Activated CD8-positive, alpha-beta memory T cell treated with anti-CD3 and anti-CD28 coated beads for 24 hours (primary cell): ENCODE results near the gene CLEC16A.
"Not testable (repeated sequence)": the region's sequence is repeated elsewhere in the genome, so short reads cannot be mapped to it uniquely, and the experiment has no call there.

Source experiments
- DNase-seq: peaks from one replicate; pipeline ENCODE4 v3.0.0-alpha.2; 2020

Gene CLEC16A

DNA sequence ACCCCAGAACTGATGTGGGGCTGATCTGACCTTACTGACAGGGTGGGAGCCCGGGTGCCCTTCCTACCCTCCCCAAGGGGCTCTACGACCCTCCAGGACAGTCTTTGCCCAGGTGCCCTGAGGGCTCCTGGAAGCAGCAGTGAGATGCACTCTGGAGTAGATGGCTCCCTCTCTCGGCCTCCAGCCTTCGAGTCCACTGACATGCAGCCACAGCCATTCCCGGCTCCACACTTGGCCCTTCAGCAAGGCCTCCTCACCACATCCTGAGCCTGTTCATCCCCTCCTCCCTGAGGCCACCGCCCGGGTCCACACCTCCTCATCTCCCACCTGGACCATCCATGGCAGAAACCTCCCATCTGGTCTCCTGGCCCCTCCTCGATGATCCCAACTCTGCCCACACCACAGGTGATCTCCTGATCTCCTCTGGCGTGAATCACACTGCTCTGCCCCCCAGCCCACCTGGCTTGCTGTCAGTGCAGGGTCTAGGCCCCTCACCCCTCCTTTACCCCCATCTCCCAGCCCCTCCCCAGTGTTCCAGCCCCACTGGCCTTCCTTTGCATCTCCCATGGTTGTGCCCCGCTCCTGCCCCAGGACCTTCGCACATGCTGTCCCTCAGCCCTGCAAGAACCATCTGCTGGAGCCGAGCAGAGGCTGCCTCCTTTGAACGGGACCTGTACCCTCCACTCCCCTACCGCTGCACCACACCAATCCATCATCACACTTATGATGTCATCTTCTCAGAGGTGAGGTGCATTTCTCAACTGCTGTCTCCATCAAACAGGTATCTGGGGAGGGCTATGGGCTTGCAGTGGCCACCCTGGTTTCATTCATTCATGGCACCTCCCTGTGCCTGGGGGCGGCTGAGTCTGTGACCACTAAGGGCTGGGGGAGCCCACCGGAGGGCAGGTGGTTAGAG is 267.0 kb downstream of the CLEC16A start:
- no peak for DNase-seq

DNA sequence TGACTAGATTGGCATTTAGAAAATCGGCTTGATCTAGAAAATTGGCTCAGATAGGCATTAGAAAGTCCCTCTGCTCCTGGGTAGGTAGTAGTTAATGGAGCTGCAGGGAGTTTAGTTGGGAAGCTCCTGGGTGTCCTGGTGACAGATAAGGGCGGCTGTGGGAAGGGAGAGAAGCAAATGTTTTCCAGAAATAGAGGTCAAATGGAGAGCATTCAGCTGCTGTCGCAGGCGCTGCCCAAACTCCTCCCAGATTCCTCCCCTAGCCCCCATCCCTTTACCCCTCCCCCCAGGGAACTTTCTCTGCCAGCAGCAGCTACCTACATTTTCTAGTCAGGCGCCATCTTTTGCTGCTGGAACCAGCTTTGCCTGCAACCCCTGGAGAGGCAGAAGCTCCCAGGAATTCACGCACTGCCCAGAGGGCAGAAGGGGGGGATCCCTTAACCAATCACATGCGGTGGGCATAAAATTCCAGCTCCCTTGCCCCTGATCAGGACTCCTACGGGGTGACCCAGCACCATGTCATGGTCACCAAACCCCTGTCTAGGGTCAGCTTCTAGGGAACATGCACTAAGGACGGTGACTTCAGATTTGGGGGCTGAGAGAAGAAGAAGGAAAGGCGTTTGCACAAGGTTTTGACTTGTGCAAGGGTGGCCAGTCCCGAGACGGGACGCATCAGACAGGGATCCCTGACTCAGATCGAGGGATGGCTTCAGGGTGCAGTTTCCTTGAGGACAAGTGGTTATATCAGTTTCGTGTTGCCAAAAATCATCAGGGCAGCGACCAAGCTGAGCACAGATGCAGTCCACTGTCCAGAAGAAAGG is 267.8 kb downstream of the CLEC16A start:
- DNase-seq = no peak

DNA sequence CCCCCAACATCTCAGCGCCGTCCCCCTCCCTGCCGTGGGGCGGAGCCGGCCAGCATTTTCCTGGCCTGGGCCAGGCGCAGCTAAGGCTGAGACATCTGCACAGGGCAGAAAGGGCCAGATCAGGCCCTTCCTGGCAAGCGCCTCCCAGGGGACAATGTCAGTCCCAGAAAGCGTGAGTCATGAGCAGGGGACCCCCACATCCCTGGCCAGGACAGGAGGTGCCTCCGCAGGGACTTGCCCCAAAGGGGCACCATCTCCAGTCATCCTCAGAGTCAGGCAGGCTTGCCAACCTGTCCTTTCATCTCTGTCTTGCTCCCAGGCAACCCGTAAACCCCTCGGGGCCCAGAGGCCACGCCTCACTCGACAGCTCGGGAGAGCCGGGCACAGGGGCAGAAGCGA is 268.4 kb downstream of the CLEC16A start:
- DNase-seq = no peak

DNA sequence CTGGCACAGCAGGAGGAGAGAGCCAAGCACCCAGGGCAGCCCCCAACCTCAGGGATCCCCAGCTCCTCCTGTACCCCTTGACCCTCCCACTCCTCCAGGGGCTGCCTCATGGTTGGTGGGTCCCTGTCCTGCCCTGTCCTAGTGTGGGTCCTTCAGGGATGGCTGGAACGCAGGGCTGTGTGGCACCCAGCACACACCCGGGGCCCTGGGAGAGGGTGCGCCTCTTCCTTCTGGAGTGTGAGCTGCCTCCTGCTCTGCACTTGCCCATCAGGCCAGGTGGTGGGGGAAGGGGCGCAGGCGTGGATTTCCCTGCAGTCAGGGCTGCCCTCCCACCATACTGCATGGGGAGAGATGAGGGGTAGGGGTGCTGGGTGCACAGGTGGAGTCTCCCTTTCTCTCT is 269.0 kb downstream of the CLEC16A start:
- DNase-seq = no peak

DNA sequence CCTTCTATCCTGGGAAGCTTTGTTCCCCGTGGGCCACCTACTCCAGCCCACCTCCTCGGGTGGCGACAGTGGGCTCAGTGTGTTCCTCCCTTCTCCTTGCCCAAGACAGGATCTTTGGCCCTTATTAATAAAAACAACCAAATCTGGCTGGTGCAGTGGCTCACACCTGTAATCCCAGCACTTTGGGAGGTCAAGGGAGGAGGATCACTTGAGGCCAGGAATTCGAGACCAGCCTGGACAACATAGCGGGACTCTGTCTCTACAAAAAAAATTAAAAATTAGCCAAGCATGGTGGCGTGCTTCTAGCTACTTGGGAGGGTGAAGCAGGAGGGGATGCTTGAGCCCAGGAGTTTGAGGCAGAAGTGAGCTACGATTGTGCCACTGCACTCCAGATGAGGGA is 269.4 kb downstream of the CLEC16A start:
- no peak for DNase-seq

DNA sequence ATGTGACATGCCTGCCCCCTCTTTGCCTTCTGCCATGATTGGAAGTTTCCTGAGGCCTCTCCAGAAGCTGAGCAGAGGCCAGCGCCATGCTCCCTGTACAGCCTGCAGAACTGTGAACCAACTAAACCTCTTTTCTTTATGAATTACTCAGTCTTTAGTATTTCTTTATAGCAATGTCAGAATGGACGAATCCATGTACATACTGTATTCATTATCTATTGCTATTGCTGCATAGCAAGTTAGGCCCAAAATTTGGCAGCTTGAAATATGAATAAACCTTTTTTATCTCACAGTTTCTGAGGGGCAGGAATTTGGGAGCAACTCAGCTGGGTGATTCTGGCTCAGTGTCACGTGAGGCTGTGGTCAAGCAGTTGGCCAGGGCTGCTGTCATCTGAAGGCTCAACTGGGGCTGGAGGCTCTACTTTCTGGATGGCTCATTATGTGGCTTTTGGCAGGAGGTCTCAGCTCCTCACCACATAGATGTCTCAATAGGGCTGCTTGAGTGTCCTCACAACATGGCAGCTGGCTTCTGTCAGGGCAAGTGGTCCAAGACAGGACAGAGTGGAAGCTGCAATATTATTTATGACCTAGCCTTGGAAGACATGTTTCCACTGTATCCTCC is 271.7 kb downstream of the CLEC16A start:
- no peak for DNase-seq

DNA sequence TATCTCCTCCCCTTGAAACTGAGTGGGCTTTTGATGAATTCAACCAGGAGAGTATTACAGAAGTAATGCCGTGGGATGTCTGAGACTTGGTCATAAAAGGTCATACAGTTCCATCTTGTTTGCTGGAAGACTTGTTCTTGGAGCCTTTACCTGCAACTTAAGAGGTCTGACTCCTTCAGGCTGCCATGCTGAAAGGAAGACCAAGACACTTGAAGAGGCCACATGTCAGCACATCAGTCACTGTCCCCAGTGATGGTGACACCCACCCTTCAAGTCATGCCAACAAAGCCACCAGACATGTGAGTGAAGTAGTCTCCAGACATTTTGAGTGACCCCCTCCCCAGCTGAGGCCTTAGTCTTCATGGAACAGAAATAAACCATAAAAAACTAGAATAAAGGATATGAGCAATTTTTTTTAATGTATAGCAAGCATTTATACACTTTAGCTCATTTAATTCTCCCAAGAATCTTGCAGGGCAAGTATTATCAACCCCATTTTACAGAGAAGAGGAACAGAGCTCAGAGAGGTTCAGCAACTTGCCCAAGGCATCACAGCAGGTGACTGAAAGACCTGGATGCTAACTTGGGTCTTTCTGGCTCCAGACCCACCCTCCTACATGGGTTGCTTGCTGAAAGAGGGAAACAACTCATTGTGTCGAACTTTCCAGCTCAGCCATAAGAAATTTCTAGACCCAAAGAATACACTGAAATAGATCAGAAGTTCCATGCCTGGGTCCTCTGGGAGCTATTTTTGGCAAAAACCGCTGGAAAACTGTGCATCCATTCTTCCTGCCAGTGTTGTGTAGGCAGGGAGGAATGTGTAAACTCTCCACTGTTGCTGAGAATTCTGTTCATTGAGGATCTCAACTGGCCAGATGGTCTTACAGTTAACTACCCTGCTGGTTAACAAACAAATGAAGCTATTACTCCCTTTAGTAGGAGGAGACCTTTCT is 273.6 kb downstream of the CLEC16A start:
- no peak for DNase-seq

DNA sequence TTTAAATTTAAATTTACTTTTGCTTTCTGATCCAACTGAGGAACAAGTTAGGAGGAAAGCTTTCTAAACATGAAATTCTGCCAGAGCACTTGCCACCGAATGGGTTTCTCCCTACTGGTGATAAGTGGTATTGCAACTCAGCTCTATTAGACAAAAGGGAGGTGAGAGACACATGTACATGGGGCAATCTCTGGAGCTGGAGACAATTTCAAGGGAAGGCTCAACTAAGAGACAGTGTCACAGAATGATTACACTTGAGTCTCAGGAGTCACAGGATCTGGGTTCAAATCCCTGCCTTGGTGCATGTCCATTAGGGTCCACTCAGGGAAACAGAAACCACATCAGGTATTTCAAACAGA is 274.2 kb downstream of the CLEC16A start:
- DNase-seq = no peak

DNA sequence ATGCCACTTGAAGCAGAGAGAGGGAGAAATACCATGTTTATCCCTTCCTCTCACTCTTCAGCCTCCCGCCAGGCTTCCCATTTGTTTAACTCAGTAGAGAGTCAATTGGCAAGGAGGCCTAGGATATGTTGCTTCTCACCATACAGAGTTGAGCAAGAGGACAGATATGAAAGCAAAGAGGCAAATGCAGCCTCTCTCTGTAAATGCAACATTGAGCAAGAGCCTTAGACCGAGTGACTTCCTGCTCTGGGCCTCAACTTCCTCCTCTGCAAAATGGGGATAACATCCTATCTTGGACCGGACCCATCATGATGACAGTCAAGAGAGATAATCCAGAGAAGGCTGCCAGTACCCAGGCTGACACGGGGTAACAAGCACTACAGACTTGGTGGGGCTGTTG is 274.8 kb downstream of the CLEC16A start:
- no peak for DNase-seq

DNA sequence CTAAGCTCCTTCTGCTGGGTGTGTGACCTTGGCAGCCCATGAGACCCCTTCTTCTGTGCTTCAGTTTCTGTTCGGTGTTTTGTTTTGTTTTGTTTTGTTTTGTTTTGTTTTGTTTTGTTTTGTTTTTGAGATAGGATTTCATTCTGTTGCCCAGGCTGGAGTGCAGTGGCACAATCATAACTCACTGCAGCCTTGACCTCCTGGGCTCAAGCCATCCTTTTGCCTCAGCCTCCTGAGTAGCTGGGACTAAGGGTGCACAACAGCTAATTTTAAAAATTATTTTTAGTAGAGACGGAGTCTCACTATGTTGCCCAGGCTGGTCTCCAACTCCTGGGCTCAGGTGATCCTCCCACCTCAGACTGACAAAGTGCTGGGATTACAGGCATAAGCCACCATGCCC is 276.1 kb downstream of the CLEC16A start:
- not testable (repeated sequence) for DNase-seq

DNA sequence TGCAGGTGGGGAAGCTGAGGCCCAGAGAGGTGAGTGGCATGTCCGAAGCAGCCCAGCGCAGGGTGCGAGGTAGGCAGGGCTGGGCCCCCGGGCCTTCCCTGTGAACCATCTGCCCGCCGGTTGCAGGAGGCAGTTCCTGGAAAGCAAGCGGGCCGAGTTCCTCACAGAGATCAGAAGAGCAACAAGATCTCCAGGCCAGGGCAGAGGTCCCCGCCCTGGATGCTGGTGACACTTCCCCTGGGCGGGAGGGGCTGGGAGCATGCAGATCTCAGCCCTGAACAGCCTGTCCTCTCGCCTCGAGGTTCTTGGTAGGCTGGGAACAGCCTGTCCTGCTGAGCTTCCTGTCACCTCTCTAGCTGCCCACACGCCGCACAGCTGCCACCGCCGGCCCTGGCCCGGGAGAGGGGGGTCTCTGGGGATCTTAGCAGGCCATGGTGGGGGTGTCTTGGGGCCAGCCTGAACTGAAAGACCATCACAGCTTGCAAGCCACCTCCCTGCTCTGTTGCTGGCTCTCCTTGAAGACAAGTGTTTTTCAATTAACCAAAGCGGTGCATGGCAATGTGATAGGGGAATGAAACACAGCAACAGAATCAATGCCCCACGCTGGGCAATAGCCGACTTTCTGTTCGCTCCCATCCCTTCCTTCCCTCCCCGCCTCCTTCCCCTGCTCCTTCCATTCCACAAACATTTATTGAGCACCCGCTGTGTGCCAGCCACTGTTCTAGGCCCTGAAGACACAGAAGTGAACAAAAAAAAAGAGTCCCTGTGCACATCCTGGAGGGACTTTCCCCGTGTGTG is 279.9 kb downstream of the CLEC16A start:
- DNase-seq = peak; percentile 85

DNA sequence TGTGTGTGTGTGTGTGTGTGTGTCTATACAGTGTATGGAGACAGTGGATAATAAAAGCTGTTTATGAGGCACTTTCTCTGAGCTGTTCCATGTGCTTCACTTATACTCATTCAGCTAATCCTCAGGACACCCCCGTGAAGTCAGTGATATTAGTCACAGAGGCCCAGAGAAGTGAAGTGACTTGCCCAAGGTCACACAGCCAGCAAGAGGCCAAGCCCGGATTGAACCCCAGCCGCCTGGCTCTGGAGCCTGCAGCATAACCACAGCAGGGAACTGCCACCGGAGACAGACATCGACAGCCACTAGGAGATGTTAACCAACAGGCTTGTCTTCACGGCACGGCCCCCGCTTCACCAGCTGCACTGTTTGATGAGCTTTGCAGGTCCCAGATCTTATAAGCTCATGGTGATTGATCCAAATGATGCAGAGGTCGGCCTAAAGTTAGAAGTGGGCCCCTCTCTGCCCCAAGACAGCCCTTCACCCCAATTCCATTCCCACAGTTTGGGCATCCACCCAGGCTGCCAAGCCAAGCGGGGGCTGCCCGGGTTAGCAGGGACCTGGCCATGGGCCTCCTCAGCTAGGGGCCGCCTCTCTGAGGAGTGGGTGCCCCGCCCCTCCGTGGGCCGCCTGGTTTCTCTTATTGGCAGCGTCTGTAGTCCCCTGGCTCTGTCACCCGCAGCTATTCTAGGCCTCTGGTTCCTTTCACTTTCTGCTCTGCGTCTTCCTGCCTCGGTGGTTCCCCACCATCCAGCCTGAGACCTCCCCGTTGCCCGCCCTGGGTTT is 280.7 kb downstream of the CLEC16A start:
- peak; percentile 94 for DNase-seq

DNA sequence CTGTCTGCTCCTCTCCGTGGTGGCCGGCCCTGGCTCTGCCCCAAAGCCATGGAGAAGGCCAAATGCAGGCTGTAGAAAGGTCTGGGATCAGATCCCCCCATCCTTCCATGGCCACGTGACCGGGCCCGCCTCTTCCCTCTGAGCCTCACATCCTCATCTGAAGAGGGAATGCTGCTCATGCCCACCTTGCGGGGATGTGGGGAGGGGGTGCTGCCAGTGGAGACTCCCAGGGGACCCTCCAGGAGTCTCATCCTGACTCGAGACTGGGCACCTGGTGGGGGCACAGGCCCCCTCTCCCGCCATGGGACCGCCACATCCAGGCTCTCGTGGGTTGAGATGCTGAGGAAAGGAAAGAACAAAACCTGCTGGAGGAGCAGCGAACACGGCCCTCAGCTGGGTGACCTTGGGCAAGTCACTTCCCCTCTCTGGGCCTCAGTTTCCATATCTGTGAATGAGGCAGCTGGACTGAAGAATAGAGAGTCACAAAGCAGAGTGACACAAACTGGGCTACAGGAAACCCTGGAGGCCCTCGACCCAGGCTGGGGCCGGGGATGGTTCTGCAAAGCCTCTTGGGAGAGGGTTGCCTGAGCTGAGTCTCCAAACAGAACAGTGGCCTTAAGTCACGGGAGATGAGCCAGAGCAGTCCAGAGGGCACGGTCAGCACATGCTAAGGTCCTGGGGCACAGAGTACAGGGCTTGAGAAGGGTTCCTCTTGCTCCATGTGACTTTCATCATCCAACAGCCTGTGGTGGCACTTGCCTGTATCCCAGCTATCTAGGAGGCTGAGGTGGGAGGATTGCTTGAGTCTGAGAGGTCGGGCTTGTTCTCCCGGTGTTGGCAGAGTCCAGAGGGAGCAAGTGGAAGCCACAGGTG is 281.5 kb downstream of the CLEC16A start:
- DNase-seq = no peak

DNA sequence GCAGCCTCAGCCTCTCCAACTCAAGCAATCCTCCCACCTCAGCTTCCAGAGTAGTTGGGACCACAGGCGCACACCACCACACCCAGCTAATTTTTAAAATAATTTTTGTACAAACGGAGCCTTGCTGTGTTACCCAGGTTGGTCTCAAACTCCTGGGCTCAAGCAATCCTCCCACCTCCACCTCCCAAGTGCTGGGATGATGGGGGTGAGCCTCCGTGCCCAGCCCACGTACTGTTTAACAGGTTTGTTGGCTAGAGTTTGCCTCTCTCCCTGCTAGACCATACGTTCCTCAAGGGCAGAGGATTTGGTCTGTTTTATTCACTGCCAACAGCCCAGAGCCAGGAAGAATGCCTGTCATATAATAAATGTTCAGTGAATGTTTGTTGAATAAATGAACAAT is 285.1 kb downstream of the CLEC16A start:
- DNase-seq = no peak

DNA sequence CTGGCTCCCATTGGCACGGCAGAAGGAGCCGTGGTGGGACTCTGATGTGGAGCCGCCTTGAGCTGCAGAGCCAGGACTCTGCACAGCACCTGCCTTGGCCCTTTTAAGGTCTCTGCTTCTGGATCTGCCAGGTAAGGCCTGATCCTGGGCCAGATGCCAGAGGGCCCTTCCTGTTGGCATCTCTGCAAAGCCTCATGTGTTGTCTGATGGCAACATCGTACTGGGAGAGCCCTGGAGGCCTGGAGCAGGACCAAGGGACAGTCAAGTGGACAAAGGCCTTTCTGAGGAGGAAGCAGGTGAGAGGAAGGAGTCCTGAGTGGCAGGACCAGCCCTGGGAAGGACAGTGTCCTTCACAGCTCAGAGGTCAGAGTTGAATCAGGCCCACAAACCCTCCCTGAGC is 285.5 kb downstream of the CLEC16A start:
- no peak for DNase-seq

DNA sequence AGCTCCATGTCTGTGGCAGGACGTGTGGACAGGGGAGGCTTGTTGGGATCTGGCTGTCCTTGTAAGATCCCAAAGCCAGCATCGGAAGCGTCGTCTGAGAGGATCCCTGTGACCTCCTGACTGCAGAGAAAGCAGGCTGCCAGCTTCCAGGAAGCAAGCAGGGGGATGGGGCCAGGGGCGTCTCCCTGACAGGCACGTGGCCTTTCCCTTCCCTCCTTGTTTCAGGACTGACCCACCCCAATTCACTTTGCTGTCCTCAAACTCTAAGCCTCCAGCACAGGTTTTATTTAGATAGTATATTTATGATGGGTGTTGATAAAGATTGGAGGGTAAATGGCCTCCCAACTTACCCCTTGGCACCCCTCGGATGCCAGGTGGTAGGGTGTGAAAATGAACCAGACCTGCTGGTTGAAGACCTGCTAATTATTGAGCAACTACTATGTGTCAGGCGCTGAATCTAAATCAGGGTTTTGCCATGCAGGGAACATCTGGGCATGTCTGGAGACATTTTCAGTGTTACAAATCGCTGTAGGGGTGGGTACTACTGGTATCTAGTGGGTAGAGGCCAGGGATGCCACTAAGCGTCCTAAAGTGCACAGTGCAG is 287.1 kb downstream of the CLEC16A start:
- DNase-seq = no peak
